GM12878 (cell line): ENCODE results near the gene DOCK2. TPM values are rescaled to one million over a fixed set of nuclear protein-coding genes. Genes with fewer than 3 reads are reported as not detected.

Experiments used
- ATAC-seq: fragments of 200-7000 bp; cut with Tn5 transposase; 3 replicates; pipeline ENCODE4 v1.9.1; 2020; ENCODE audit warnings: mild to moderate bottlenecking, moderate library complexity
- BruUV-seq: library from RNA; stranded (reverse); fragments of 400-500 nt; replicated peaks from 2 replicates; lab custom pipeline; 2021; lab: Mats Ljungman, UMichigan
- CTCF ChIA-PET: fragments of 300-600 bp; sonication (Branson Sonifier 250); formaldehyde crosslinking; extraction: SDS; loops from one replicate; lab custom pipeline; 2021; ENCODE audit warnings: inconsistent platforms; lab: Yijun Ruan, JAX
- POLR2A ChIA-PET: fragments of 350-600 bp; formaldehyde crosslinking; extraction: SDS; loops from one replicate; lab custom pipeline; 2021; ENCODE audit warnings: inconsistent platforms; lab: Charles Lee
- RAD21 ChIA-PET: fragments of 300-600 bp; sonication (Branson Sonifier 250); formaldehyde crosslinking; loops from one replicate; lab custom pipeline; 2023; ENCODE audit warnings: antibody characterized with exemption; ENCODE audit not compliant: unreplicated experiment; lab: Charles Lee
- SMC1A ChIA-PET: fragments of 300-600 bp; sonication (Branson Sonifier 250); formaldehyde crosslinking; loops from one replicate; lab custom pipeline; 2023; ENCODE audit not compliant: unreplicated experiment, uncharacterized antibody; lab: Charles Lee
- DNase-seq: peaks from one replicate; pipeline ENCODE4 v3.0.0-alpha.2; 2011; ENCODE audit warnings: low read depth, low spot score
- FAIRE-seq: peaks from 3 replicates; lab custom pipeline; 2011; peaks lifted over from hg19 to GRCh38; lab: Jason Lieb, UNC
- H2AFZ ChIP-seq: 2 replicates; pipeline ENCODE4 v1.6.0; 2011; ENCODE audit warnings: low read depth, low read length, control low read depth; ENCODE audit not compliant: control insufficient read depth
- H3K27ac ChIP-seq: 2 replicates; pipeline ENCODE4 v1.5.1; 2011; ENCODE audit warnings: control low read depth; ENCODE audit not compliant: control insufficient read depth, insufficient read depth
- H3K27me3 ChIP-seq, 2 experiments: replicated peaks in 1 of 2; 2 replicates each; pipeline versions ENCODE4 v1.6.0 to v1.6.1; 2011; ENCODE audit warnings: low read length in 1 of 2; ENCODE audit not compliant: control insufficient read depth in 2 of 2, insufficient read depth in 2 of 2
- H3K36me3 ChIP-seq, 2 experiments: 2 replicates each; pipeline ENCODE4 v1.5.1; 2011; ENCODE audit warnings: low read length in 1 of 2; ENCODE audit not compliant: control insufficient read depth in 2 of 2, insufficient read depth in 2 of 2
- H3K4me1 ChIP-seq: 2 replicates; pipeline ENCODE4 v1.6.1; 2011; ENCODE audit warnings: mild to moderate bottlenecking, low read length, moderate library complexity, mixed read lengths; ENCODE audit not compliant: control insufficient read depth, insufficient read depth
- H3K4me2 ChIP-seq: 2 replicates; pipeline ENCODE4 v1.6.0; 2011; ENCODE audit warnings: control low read depth; ENCODE audit not compliant: control insufficient read depth, insufficient read depth
- H3K4me3 ChIP-seq: fragments of 200-600 bp; sonication (generic); 2 replicates; pipeline ENCODE4 v1.5.1; 2016
- H3K79me2 ChIP-seq: 2 replicates; pipeline ENCODE4 v1.6.0; 2011; ENCODE audit warnings: low read length; ENCODE audit not compliant: control insufficient read depth, insufficient read depth
- H3K9ac ChIP-seq: 2 replicates; pipeline ENCODE4 v1.8.0; 2011; ENCODE audit warnings: low read length, control low read depth, mixed read lengths; ENCODE audit not compliant: control insufficient read depth, insufficient read depth
- H3K9me3 ChIP-seq: replicated peaks from 3 replicates; pipeline ENCODE4 v1.5.1; 2011; ENCODE audit warnings: mild to moderate bottlenecking, low read length; ENCODE audit not compliant: control insufficient read depth, insufficient read depth
- H4K20me1 ChIP-seq: 2 replicates; pipeline ENCODE4 v1.6.0; 2011; ENCODE audit not compliant: control insufficient read depth, insufficient read depth
- ATF3 ChIP-seq: IDR thresholded peaks from 2 replicates; pipeline ENCODE4 v1.6.1; 2011; ENCODE audit warnings: low read depth, mild to moderate bottlenecking, low read length, moderate library complexity, borderline replicate concordance; ENCODE audit errors: extremely low read depth
- CEBPB ChIP-seq, 2 experiments: fragments of 150-350 bp in 1 of 2; IDR thresholded peaks; 2 replicates each; pipeline ENCODE4 v1.6.1; 2012 to 2014; ENCODE audit warnings: low read depth in 2 of 2, low read length in 2 of 2, borderline replicate concordance in 1 of 2, inconsistent platforms in 1 of 2
- CREM ChIP-seq: IDR thresholded peaks from 2 replicates; pipeline ENCODE4 v1.6.1; 2014; ENCODE audit warnings: antibody characterized with exemption, low read depth
- DPF2 ChIP-seq: fragments of 450-650 bp; IDR thresholded peaks from 2 replicates; pipeline ENCODE4 v1.6.1; 2017; ENCODE audit warnings: mild to moderate bottlenecking
- EP300 ChIP-seq, 2 experiments: fragments of 150-350 bp in 1 of 2; IDR thresholded peaks; 2 replicates each; pipeline ENCODE4 v1.6.1; 2011 to 2012; ENCODE audit warnings: low read depth in 2 of 2, low read length in 2 of 2, borderline replicate concordance in 1 of 2, improper control_type of control experiment in 1 of 2, inconsistent platforms in 1 of 2; ENCODE audit not compliant: control insufficient read depth in 1 of 2
- JUND ChIP-seq: IDR thresholded peaks from 2 replicates; pipeline ENCODE4 v1.6.1; 2012; ENCODE audit warnings: low read depth, mild to moderate bottlenecking, low read length, improper control_type of control experiment, moderate library complexity
- LARP7 ChIP-seq: fragments of 450-650 bp; IDR thresholded peaks from 2 replicates; pipeline ENCODE4 v1.6.1; 2017; ENCODE audit warnings: mild to moderate bottlenecking
- NR2F1 ChIP-seq: fragments of 450-650 bp; conservative IDR thresholded peaks from 2 replicates; pipeline ENCODE4 v1.6.1; 2017; ENCODE audit warnings: mild to moderate bottlenecking
- RAD51 ChIP-seq: fragments of 450-650 bp; IDR thresholded peaks from 2 replicates; pipeline ENCODE4 v1.6.1; 2016; ENCODE audit warnings: moderate library complexity, mild to moderate bottlenecking, inconsistent platforms
- SMARCA5 ChIP-seq: fragments of 450-650 bp; IDR thresholded peaks from 2 replicates; pipeline ENCODE4 v1.6.1; 2017; ENCODE audit warnings: mild to moderate bottlenecking
- STAT1 ChIP-seq: fragments of 450-650 bp; conservative IDR thresholded peaks from 2 replicates; pipeline ENCODE4 v1.6.1; 2014; ENCODE audit warnings: antibody characterized with exemption, mild to moderate bottlenecking
- SUPT20H ChIP-seq: IDR thresholded peaks from 2 replicates; pipeline ENCODE4 v1.6.1; 2011; ENCODE audit warnings: low read depth, mild to moderate bottlenecking, low read length, moderate library complexity, borderline replicate concordance; ENCODE audit not compliant: control insufficient read depth
- TCF3 ChIP-seq: IDR thresholded peaks from 2 replicates; pipeline ENCODE4 v1.6.1; 2012; ENCODE audit warnings: low read depth, mild to moderate bottlenecking, low read length, borderline replicate concordance; ENCODE audit not compliant: insufficient read depth
- WRNIP1 ChIP-seq: IDR thresholded peaks from 2 replicates; pipeline ENCODE4 v1.6.1; 2011; ENCODE audit warnings: low read depth, low read length, improper control_type of control experiment, borderline replicate concordance
- ZBTB40 ChIP-seq: fragments of 450-650 bp; IDR thresholded peaks from 2 replicates; pipeline ENCODE4 v1.6.1; 2016; ENCODE audit warnings: mild to moderate bottlenecking, moderate library complexity, borderline replicate concordance
- WGBS: methylation state at CpG from one replicate; pipeline ENCODE4 v1.1.6; 2016; ENCODE audit warnings: low lambda C conversion rate; ENCODE audit not compliant: insufficient replicate concordance, insufficient coverage; ENCODE audit errors: missing lambda C conversion rate; 5-methylcytosine and 5-hydroxymethylcytosine counted together
- in situ Hi-C: fragments of 300-500 bp; cut with MboI; formaldehyde crosslinking; loops from 9 replicates; pipeline ENCODE4 v1.14.3; 2018; ENCODE audit warnings: mixed read lengths
- intact Hi-C: fragments of 100-400 bp; cut with micrococcal nuclease; formaldehyde crosslinking; loops from one replicate; pipeline ENCODE4 v1.14.2; 2022; ENCODE audit not compliant: unreplicated experiment
- polyA plus RNA-seq, 11 experiments: library from polyadenylated mRNA; depleted of rRNA in 4 of 11; unstranded in 6 of 11; stranded (reverse) in 5 of 11; fragments of >200 nt; fragmentation: Nextera tagmentation in 4 of 11; fragmentation: Illumina TruSeq in 1 of 11; extraction: Ambion mirVana in 4 of 11; extraction: Trizol in 1 of 11; gene quantifications; 1 replicate in 1 of 11; 2 replicates in 10 of 11; pipeline versions ENCODE4 v1.2.1 to v1.2.3, GENCODE V29; 2011 to 2016; ENCODE audit warnings: inconsistent platforms in 2 of 11, missing spikeins in 2 of 11, low read depth in 1 of 11
- total RNA-seq, 4 experiments: library from RNA; depleted of rRNA in 3 of 4; stranded (reverse); fragments of >200 nt in 3 of 4; fragmentation: Illumina TruSeq in 1 of 4; extraction: Trizol in 1 of 4; gene quantifications; 2 replicates each; pipeline versions ENCODE4 v1.2.1 to v1.2.3, GENCODE V29; 2013 to 2021

Gene DOCK2
- total and polyA plus RNA-seq, 10 of the 15 experiments (the other 5 are each of a cell fraction or from before 2014, with no cell fraction given), result 34.2 to 192 (median 118) TPM

- BruUV-seq, result no TSS peak
- Histone ChIP-seq H2AFZ (no peak overlapping the region), H3K4me2 (no peak overlapping the region), H3K4me3 (no peak overlapping the region), H3K4me1 (peaks cover 15% of the 10 kb centered on the region), H4K20me1 (no peaks in the 10 kb centered on the region), H3K36me3 (peaks cover 12 to 51% of the 10 kb centered on the region in 2 experiments), H3K9me3 (no peaks in the 10 kb centered on the region), H3K9ac (no peak overlapping the region), H3K79me2 (peaks cover 4% of the 10 kb centered on the region), H3K27ac (no peak overlapping the region), H3K27me3 (no peaks in the 10 kb centered on the region)
- WGBS, result 96% methylated on average over 3 of the region's 3 CpGs
- in situ Hi-C loops (no loop called here), intact Hi-C loops (no loop called here)
- DNase-seq (no peak), FAIRE-seq (no peak), ATAC-seq (peak; percentile 39; the same call in 1 of the 3 replicates)
- CTCF ChIA-PET, result interaction anchor here (0.7 to 3.5 kb wide), 4 partner anchors 10 to 20 kb away, joined by 4 to 8 read pairs (median 6); no protein-coding TSS in a partner anchor
- RAD21 ChIA-PET, result interaction anchor here (1.0 kb wide), 2 partner anchors 13 to 24 kb away, joined by 3 to 4 read pairs; no protein-coding TSS in a partner anchor
- POLR2A ChIA-PET, result interaction anchor here (2.2 kb wide), 1 partner anchor 11 kb away, joined by 7 read pairs; no protein-coding TSS in a partner anchor
- TF ChIP-seq EP300 (IDR thresholded peaks at IDR 0.05; ENCODE audit: borderline replicate concordance in 1 of 2, control insufficient read depth in 1 of 2, low read depth in 2 of 2, low read length in 2 of 2) (no peak), SUPT20H (no peak), WRNIP1 (no peak), TCF3 (no peak), CREM (no peak), ZBTB40 (no peak), DPF2 (no peak), JUND (no peak), RAD51 (no peak), NR2F1 (no peak), LARP7 (no peak), STAT1 (no peak), ATF3 (no peak), SMARCA5 (no peak), CEBPB (IDR thresholded peaks at IDR 0.05; ENCODE audit: borderline replicate concordance in 1 of 2, low read depth in 2 of 2, low read length in 2 of 2) (no peak)
- SMC1A ChIA-PET, result interaction anchor here (1.2 to 26.1 kb wide), 3 partner anchors 10 to 65 kb away, joined by 4 to 315 read pairs (median 26); no protein-coding TSS in a partner anchor
Observed at GRCh38 chr5:169740435-169740834, 103.4 kb downstream of the DOCK2 start.
